Measurements from ENCODE around the gene NR5A2. TPM values are rescaled to one million over a fixed set of nuclear protein-coding genes. Genes with fewer than 3 reads are reported as not detected.

NR5A2 gene
- total RNA-seq, 1 donor from 2014 or later, result not detected

- TF ChIP-seq CTCF (conservative IDR thresholded peaks at IDR 0.05; ENCODE audit: low read depth, low read length), result no peak
- no peak for DNase-seq (ENCODE audit: low read depth)
These were observed 126.7 kb downstream of the NR5A2 start for GRCh38 chr1:200154069-200154767.

DNA sequence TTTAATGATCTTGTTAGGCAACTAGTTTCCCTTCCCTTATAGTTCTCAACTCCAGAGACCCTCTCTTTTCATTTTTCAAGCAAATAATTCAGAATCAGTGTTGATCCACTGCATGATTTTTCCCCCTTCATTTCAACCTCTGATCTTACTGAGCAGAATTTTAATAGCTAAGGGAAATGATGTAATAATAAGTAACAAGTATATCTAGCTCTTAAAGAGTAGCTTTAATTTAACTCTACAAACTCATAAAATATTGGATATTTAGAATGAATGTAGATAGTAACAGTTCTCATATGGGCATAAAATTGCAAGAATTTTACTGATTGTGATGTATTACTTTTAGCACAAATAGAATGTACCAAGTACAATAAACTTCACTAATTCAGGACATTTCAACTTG, 130.2 kb downstream of the NR5A2 start:
- no peak overlapping the region for H3K4me3 ChIP-seq (ENCODE audit: low read depth, low read length)
- TF ChIP-seq CTCF (conservative IDR thresholded peaks at IDR 0.05; ENCODE audit: low read depth, low read length), result no peak
- DNase-seq (ENCODE audit: low read depth), result no peak

More at GRCh38 chr1:200154069-200154767, 126.7 kb downstream of the NR5A2 start:
- H3K4me3 ChIP-seq (ENCODE audit: low read depth, low read length), result no peak overlapping the region

GRCh38 chr1:200161801-200162200, 134.3 kb downstream of the NR5A2 start:
- no peak for TF ChIP-seq CTCF (conservative IDR thresholded peaks at IDR 0.05; ENCODE audit: low read depth, low read length)
- H3K4me3 ChIP-seq (ENCODE audit: low read depth, low read length), result no peak overlapping the region
- DNase-seq (ENCODE audit: low read depth), result no peak

GRCh38 chr1:200162258-200162657, 134.7 kb downstream of the NR5A2 start:
- H3K4me3 ChIP-seq (ENCODE audit: low read depth, low read length), result no peak overlapping the region
- no peak for TF ChIP-seq CTCF (conservative IDR thresholded peaks at IDR 0.05; ENCODE audit: low read depth, low read length)
- DNase-seq (ENCODE audit: low read depth), result no peak

DNA sequence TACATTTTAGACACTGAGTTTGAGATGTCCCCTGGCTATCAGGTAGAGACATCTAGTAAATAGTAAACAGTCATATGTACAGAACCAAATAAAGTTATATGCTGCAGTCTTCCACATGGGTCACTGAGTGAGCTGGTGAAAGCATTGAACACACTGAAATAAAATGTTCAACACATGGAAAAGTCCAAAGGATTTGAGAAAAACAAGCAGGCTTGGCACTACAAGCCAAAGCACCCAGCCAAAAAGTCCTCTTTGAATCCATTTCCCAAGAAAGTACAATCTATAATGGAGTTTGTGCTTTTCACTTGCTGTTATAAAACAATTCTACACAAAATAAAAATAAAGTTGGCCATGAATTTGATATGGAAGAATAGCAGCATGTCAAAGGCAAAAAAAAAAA, 135.4 kb downstream of the NR5A2 start:
- no peak for TF ChIP-seq CTCF (conservative IDR thresholded peaks at IDR 0.05; ENCODE audit: low read depth, low read length)
- no peak for DNase-seq (ENCODE audit: low read depth)
- H3K4me3 ChIP-seq (ENCODE audit: low read depth, low read length), result no peak overlapping the region

- no peak overlapping the region for H3K4me3 ChIP-seq (ENCODE audit: low read depth, low read length)
- DNase-seq (ENCODE audit: low read depth), result no peak
- no peak for TF ChIP-seq CTCF (conservative IDR thresholded peaks at IDR 0.05; ENCODE audit: low read depth, low read length)
These were observed 136.4 kb downstream of the NR5A2 start for GRCh38 chr1:200163911-200164310.
